Right lung (tissue), 5 donors: Measurements from ENCODE around the gene HOMER2. TPM values are rescaled to one million over a fixed set of nuclear protein-coding genes. Genes with fewer than 3 reads are reported as not detected.
"Not testable (repeated sequence)": the region's sequence is repeated elsewhere in the genome, so short reads cannot be mapped to it uniquely, and the experiment has no call there.

Experiments
- DNase-seq, 2 donors: peaks; one replicate each; pipeline ENCODE4 v3.0.0-alpha.2; 2013
- polyA plus RNA-seq, 5 donors: library from polyadenylated mRNA; unstranded; fragments of 120-200 nt; gene quantifications; one replicate each; pipeline versions ENCODE4 v1.2.1 to v1.2.3, GENCODE V29; 2013; ENCODE audit warnings: inconsistent platforms in 1 of 5, low replicate concordance in 1 of 5; ENCODE audit not compliant: insufficient read length in 5 of 5, insufficient read depth in 1 of 5

HOMER2 gene
- polyA plus RNA-seq, 5 donors, result 14.7 to 23.0 (median 19.1) TPM

- DNase-seq, result no peak
Measured at GRCh38 chr15:82835391-82835917, 117.1 kb downstream of the HOMER2 start.

- no peak for DNase-seq
Measured at GRCh38 chr15:82833362-82833682, 119.2 kb downstream of the HOMER2 start.

GRCh38 chr15:82832601-82833361, 119.7 kb downstream of the HOMER2 start:
- DNase-seq, result peak; percentile 73 to 78

- DNase-seq, result no peak
Measured at GRCh38 chr15:82831894-82832600, 120.5 kb downstream of the HOMER2 start.

GRCh38 chr15:82830427-82831173, 121.9 kb downstream of the HOMER2 start:
- DNase-seq, result no peak

- DNase-seq, result no peak
Measured at GRCh38 chr15:82829234-82829633, 123.3 kb downstream of the HOMER2 start.

- no peak for DNase-seq
Measured at GRCh38 chr15:82828075-82828474, 124.4 kb downstream of the HOMER2 start.

- no peak for DNase-seq
Measured at GRCh38 chr15:82823049-82823448, 129.5 kb downstream of the HOMER2 start.

GRCh38 chr15:82821851-82822250, 130.7 kb downstream of the HOMER2 start:
- DNase-seq, result not testable (repeated sequence)

GRCh38 chr15:82821396-82821795, 131.1 kb downstream of the HOMER2 start:
- not testable (repeated sequence) for DNase-seq

- no peak for DNase-seq
Measured at GRCh38 chr15:82820128-82820527, 132.4 kb downstream of the HOMER2 start.

- DNase-seq, result no peak
Measured at GRCh38 chr15:82812994-82813393, 139.5 kb downstream of the HOMER2 start.

- no peak for DNase-seq
Measured at GRCh38 chr15:82810890-82811426, 141.6 kb downstream of the HOMER2 start.

GRCh38 chr15:82810061-82810889, 142.2 kb downstream of the HOMER2 start:
- DNase-seq, result peak; percentile 38 to 44

GRCh38 chr15:82809308-82810060, 143.0 kb downstream of the HOMER2 start, which contains the start of gene WHAMM:
Gene WHAMM, plus strand, starts transcription at chr15:82809628. Its CDS starts 99 bp downstream, at chr15:82809727.
- peak; percentile 96 to 98 for DNase-seq

GRCh38 chr15:82808634-82809041, 143.9 kb downstream of the HOMER2 start:
- DNase-seq, result no peak

- DNase-seq, result no peak
Measured at GRCh38 chr15:82807920-82808633, 144.4 kb downstream of the HOMER2 start.

- no peak for DNase-seq
Measured at GRCh38 chr15:82805994-82806406, 146.5 kb downstream of the HOMER2 start, which contains the start of gene FSD2. Gene FSD2, minus strand, starts transcription at chr15:82806069. Its CDS starts 18,679 bp downstream, at chr15:82787390.

GRCh38 chr15:82804575-82804949, 148.0 kb downstream of the HOMER2 start:
- no peak for DNase-seq
